Fibroblast of villous mesenchyme (primary cell): Measurements from ENCODE around the gene EPN2. TPM values are rescaled to one million over a fixed set of nuclear protein-coding genes. Genes with fewer than 3 reads are reported as not detected.

Experiments
- DNase-seq: peaks from one replicate; pipeline ENCODE4 v3.0.0-alpha.2; 2010; ENCODE audit warnings: low read depth
- H3K4me3 ChIP-seq: 2 replicates; pipeline ENCODE4 v1.5.1; 2011; ENCODE audit warnings: low read depth, mild to moderate bottlenecking, low read length
- total RNA-seq: library from RNA; depleted of rRNA; stranded (reverse); fragments of >200 nt; gene quantifications from 2 replicates; pipeline ENCODE4 v1.2.3, GENCODE V29; 2012
- TF ChIP-seq, protein P1 (sequence below): IDR thresholded peaks from 2 replicates; pipeline ENCODE4 v1.5.1; 2012; ENCODE audit warnings: low read depth, mild to moderate bottlenecking, low read length; ENCODE audit not compliant: insufficient read depth

The EPN2 gene
- total RNA-seq, 1 donor: 30.2 TPM

DNA sequence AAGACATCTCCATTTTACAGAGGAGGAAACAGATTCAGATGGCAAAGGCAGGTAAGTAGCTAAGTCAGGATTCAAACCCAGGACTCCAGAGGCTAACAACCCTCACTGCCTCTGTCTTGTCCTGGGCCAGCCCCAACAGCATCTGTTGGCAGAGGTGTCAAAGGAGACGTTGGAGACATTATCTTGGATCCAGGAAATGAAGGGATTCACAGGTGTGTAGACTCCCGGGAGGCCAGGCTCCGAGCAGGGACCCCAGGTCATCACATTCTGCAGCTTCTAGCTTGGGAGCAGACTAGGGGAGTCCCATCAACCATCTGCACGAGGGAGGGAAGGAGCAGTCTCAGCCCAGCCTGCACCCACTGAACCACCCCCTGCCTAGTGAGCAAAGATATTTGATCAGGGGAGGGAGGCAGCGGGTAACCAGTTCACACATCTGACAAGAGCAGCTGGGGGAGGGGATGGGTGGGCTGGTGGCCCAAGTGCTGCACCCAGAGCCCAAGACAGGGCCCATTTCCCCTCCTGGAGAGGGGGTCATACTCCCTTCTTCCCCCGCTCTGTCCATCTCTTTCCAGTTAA lies 126.4 kb downstream of the EPN2 start:
- no peak for DNase-seq
- TF ChIP-seq, protein P1, sequence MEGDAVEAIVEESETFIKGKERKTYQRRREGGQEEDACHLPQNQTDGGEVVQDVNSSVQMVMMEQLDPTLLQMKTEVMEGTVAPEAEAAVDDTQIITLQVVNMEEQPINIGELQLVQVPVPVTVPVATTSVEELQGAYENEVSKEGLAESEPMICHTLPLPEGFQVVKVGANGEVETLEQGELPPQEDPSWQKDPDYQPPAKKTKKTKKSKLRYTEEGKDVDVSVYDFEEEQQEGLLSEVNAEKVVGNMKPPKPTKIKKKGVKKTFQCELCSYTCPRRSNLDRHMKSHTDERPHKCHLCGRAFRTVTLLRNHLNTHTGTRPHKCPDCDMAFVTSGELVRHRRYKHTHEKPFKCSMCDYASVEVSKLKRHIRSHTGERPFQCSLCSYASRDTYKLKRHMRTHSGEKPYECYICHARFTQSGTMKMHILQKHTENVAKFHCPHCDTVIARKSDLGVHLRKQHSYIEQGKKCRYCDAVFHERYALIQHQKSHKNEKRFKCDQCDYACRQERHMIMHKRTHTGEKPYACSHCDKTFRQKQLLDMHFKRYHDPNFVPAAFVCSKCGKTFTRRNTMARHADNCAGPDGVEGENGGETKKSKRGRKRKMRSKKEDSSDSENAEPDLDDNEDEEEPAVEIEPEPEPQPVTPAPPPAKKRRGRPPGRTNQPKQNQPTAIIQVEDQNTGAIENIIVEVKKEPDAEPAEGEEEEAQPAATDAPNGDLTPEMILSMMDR: no peak
- H3K4me3 ChIP-seq: no peak overlapping the region

DNA sequence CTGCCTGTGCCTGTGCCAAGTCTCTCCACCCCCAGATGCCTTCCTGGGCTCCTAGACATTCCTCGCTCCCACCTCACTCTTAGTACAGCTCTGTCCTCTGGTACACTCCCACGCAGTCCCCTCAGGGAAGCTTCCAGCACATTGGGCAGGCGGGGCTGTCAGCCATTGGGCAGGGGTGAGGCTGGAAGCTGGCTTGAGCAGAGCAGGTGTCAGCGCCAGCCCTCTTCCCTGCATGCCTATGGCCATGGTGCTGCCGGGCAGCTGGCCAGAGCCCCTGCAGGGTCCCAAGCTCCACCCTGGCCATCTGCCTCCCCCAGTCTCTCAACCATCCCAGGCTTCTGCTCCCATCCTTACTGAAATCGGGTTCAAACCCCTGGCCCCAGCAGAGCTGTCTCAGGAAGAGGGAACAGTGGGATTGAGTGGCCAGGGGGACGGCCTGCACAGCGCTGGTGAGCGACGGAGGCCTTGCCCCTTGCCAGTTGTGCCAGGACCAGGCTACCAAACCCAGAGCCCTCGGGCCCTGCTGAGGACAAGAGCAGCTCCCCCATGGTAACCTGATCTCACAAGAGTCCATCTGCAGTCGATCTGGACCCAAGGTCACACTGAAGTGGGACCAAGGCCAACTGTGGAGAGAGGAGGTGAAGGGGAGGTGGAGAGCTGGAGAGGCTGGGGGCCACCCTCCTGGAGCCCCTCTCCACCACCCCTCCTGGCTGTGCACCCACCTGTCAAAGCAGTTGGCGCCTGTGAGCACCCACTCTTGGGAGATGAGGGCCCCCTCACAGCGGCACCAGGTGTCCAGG lies 127.7 kb downstream of the EPN2 start:
- DNase-seq: no peak
- TF ChIP-seq, protein P1: no peak
- no peak overlapping the region for H3K4me3 ChIP-seq

DNA sequence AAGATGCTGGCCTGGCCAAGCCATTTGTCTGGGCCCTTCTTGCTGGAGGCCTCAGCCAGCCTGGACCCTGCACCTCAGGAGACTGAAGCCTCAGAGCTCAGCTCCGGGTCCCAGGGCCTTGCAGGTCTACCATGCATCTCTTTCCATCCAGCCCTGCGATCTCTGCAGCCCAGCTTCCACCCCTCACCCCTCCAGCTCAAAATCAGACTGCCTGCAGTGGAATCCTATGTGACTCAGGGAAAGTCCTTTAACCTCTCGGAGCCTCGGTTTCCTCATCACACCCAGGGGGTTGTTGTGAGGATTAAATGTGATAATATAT lies 128.3 kb downstream of the EPN2 start:
- DNase-seq: no peak

DNA sequence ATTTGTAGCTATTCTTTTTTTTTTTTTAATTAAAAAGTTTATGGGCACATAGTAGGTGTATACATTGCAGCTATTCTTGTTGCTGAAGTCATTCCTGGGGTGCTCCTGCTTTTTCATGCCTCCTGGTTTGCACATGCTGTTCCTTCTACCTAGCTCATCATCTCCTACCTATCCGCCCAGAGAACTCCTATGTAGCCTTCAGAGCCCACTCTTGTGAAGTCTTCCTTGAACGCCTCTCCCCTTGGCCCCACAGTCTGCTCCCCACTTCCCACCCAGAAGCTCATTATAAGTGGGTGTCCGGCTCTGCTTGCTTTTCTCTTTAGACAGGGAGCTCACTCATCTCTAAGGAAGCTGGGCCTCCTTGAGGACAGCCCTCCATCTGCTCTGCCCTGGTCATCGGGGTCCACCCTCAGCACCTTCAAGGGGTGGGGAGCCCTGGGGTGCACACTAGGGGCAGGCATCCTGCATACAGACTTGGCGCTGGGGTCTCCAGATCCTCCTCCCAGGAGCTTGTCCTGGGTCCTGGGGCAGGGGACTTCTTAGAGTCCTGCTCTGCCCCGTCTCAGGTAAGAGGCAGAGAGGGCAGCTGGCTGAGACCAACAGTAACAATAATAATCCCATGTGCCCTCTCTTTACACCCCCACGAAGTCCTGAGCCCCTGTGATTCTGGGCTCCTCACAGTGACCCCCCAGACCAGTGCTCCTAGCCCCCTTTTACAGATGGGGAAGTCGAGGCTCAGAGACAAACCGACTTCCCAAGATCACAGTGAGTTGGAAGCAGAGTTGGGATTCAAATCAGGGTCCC lies 128.9 kb downstream of the EPN2 start:
- TF ChIP-seq, protein P1: no peak
- no peak overlapping the region for H3K4me3 ChIP-seq
- no peak for DNase-seq

More for the DNA sequence above, 128.3 kb downstream of the EPN2 start:
- no peak overlapping the region for H3K4me3 ChIP-seq
- TF ChIP-seq, protein P1: no peak

DNA sequence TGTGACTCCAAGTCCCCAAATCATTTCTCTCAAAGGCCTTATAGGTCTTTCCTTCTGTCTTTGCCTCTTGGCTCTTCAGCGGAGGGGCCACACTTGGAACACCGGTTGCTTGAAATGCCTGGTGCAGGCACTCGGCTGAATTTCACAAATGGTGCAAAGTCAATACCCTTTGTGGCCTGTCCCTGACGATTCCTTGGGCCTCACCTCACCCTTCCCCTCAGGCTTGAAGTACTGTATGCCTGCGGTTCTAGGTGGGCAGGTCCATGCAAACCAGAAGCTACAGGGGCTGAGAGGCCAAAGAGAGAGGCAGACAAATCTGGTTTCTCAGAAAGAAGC lies 129.4 kb downstream of the EPN2 start:
- DNase-seq: no peak
- TF ChIP-seq, protein P1: no peak

DNA sequence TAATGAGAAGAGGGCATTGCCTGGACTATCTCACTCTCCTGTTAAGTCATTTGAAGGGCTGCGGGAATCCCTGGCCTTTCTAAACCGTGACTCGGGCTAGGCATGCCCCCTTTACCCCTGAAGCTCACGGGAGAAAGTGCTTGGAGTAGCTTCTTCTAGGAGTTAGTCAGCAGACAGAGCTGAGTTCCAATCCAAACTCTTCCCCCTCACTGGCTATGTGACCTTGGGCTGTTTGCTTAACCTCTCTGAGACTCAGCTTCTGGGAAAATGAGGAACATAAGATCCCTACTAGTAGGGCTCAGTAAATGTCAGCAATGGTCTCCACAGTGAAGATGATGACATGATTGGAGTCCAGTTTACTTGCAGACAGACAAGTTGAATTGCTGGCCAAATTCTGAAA lies 131.1 kb downstream of the EPN2 start:
- TF ChIP-seq, protein P1: no peak
- H3K4me3 ChIP-seq: no peak overlapping the region
- no peak for DNase-seq

More for the DNA sequence above, 129.4 kb downstream of the EPN2 start:
- H3K4me3 ChIP-seq: no peak overlapping the region
